Esophagus muscularis mucosa (tissue), 4 donors: Measurements from ENCODE around the gene ICAM1. TPM values are rescaled to one million over a fixed set of nuclear protein-coding genes. Genes with fewer than 3 reads are reported as not detected.

ENCODE experiments used
- DNase-seq: peaks from one replicate; pipeline ENCODE4 v3.0.0-alpha.2; 2017; ENCODE audit errors: extremely low spot score
- H3K27ac ChIP-seq, 4 donors: fragments of 200-600 bp; sonication (generic); replicated peaks in 1 of 4; 1 replicate in 3 of 4; 2 replicates in 1 of 4; pipeline ENCODE4 v1.5.1; 2016 to 2019; ENCODE audit warnings: mild to moderate bottlenecking in 1 of 4
- H3K27me3 ChIP-seq, 4 donors: fragments of 200-600 bp; sonication (generic); one replicate each; pipeline versions ENCODE4 v1.5.1 to v1.6.0; 2016 to 2019
- H3K36me3 ChIP-seq, 4 donors: fragments of 200-600 bp; sonication (generic); one replicate each; pipeline ENCODE4 v1.5.1; 2016 to 2019
- H3K4me1 ChIP-seq, 4 donors: fragments of 200-600 bp; sonication (generic); one replicate each; pipeline ENCODE4 v1.5.1; 2016 to 2019
- H3K4me3 ChIP-seq, 4 donors: fragments of 200-600 bp; sonication (generic); 1 replicate in 2 of 4; 2 replicates in 2 of 4; pipeline ENCODE4 v1.5.1; 2016 to 2019; ENCODE audit warnings: mild to moderate bottlenecking in 4 of 4, moderate library complexity in 1 of 4
- H3K9me3 ChIP-seq, 4 donors: fragments of 200-600 bp; sonication (generic); 1 replicate in 3 of 4; 2 replicates in 1 of 4; pipeline ENCODE4 v1.5.1; 2016 to 2019
- EP300 ChIP-seq: sonication (generic); formaldehyde crosslinking; IDR thresholded peaks from one replicate; pipeline ENCODE4 v1.6.1; 2017; ENCODE audit warnings: antibody characterized with exemption
- POLR2A ChIP-seq: fragments of 450-650 bp; IDR thresholded peaks from one replicate; pipeline ENCODE4 v1.6.1; 2017; ENCODE audit warnings: antibody characterized with exemption, moderate library complexity, mild to moderate bottlenecking, low read depth
- POLR2AphosphoS5 ChIP-seq, 2 donors: sonication (generic); formaldehyde crosslinking; IDR thresholded peaks; one replicate each; pipeline ENCODE4 v1.6.1; 2017; ENCODE audit warnings: antibody characterized with exemption in 2 of 2
- WGBS: methylation state at CpG from one replicate; pipeline ENCODE4 v1.1.5; 2018; 5-methylcytosine and 5-hydroxymethylcytosine counted together
- intact Hi-C: fragments of 100-400 bp; cut with DNase I; formaldehyde crosslinking; loops from one replicate; pipeline ENCODE4 v1.15.1; 2023
- total RNA-seq, 4 donors: library from RNA; depleted of rRNA; stranded (reverse); fragments of >200 nt; gene quantifications; one replicate each; pipeline versions ENCODE4 v1.1.0 to v1.2.1, GENCODE V29; 2016
- TF ChIP-seq, protein P1 (sequence below), 3 experiments: fragments of 200-600 bp in 2 of 3; fragments of 450-650 bp in 1 of 3; sonication (generic) in 2 of 3; IDR thresholded peaks; one replicate each; pipeline ENCODE4 v1.5.1; 2017 to 2019; ENCODE audit warnings: antibody characterized with exemption in 3 of 3, mild to moderate bottlenecking in 2 of 3, moderate library complexity in 1 of 3

Gene ICAM1
- total RNA-seq, 4 donors from 2014 or later = 15.8 to 63.5 (median 18.4) TPM

DNA sequence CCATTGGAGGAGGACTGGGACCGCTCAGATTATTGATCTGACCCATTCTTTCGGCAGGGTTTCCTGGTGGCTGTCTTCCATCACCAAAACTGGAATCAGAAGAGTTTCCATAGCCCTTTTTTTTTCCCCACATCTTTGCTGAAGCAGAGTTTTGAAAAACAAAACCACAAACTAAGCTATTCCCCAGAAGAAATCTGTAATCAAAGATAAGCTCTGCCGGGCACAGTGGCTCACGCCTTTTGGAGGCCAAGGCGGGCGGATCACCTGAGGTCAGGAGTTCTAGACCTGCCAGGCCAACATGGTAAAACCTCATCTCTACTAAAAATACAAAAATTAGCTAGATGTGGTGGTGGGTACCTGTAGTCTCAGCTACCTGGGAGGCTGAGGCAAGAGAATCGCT, 4.2 kb upstream of the ICAM1 start:
- 89% methylated on average over 7 of the region's 7 CpGs for WGBS
- DNase-seq = no peak
- peak overlapping the region in 2 of 4 donors; percentile 20 to 75 for H3K27ac ChIP-seq
- H3K27me3 ChIP-seq = peaks cover 0 to 30% (median 15%) of the 10 kb centered on the region in 4 donors
- TF ChIP-seq, protein P1, sequence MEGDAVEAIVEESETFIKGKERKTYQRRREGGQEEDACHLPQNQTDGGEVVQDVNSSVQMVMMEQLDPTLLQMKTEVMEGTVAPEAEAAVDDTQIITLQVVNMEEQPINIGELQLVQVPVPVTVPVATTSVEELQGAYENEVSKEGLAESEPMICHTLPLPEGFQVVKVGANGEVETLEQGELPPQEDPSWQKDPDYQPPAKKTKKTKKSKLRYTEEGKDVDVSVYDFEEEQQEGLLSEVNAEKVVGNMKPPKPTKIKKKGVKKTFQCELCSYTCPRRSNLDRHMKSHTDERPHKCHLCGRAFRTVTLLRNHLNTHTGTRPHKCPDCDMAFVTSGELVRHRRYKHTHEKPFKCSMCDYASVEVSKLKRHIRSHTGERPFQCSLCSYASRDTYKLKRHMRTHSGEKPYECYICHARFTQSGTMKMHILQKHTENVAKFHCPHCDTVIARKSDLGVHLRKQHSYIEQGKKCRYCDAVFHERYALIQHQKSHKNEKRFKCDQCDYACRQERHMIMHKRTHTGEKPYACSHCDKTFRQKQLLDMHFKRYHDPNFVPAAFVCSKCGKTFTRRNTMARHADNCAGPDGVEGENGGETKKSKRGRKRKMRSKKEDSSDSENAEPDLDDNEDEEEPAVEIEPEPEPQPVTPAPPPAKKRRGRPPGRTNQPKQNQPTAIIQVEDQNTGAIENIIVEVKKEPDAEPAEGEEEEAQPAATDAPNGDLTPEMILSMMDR (IDR thresholded peaks at IDR 0.05) = no peak
- TF ChIP-seq POLR2AphosphoS5 (IDR thresholded peaks at IDR 0.05) (no peak), EP300 (no peak), POLR2A (no peak)
- H3K9me3 ChIP-seq = no peaks in the 10 kb centered on the region
- no peak overlapping the region for H3K4me3 ChIP-seq
- intact Hi-C loops = no loop called here
- peaks cover 32 to 47% (median 32%) of the 10 kb centered on the region in 4 donors for H3K4me1 ChIP-seq
- H3K36me3 ChIP-seq = no peaks in the 10 kb centered on the region

- Histone ChIP-seq H3K27ac (peak overlapping the region in 3 of 4 donors; percentile 65 to 88 (median 75)), H3K27me3 (peaks cover 0 to 39% (median 15%) of the 10 kb centered on the region in 4 donors), H3K4me3 (no peak overlapping the region), H3K9me3 (no peaks in the 10 kb centered on the region), H3K36me3 (no peaks in the 10 kb centered on the region), H3K4me1 (peaks cover 32 to 52% (median 37%) of the 10 kb centered on the region in 4 donors)
- WGBS = 64% methylated on average over 6 of the region's 6 CpGs
- TF ChIP-seq POLR2AphosphoS5 (IDR thresholded peaks at IDR 0.05) (peak; percentile 24 to 35), EP300 (no peak)
- no peak for DNase-seq
- intact Hi-C loops = no loop called here
Observed at GRCh38 chr19:10268071-10268470, 2.8 kb upstream of the ICAM1 start.

- H3K27ac ChIP-seq = peak overlapping the region; percentile 68 to 88 (median 79)
Observed at GRCh38 chr19:10269333-10270179, 1.4 kb upstream of the ICAM1 start.

GRCh38 chr19:10270180-10270615, 722 bp upstream of the ICAM1 start:
- H3K9me3 ChIP-seq = no peaks in the 10 kb centered on the region
- H3K4me3 ChIP-seq = peak overlapping the region; percentile 46 to 59 (median 50)
- TF ChIP-seq POLR2A (no peak), POLR2AphosphoS5 (IDR thresholded peaks at IDR 0.05) (no peak), EP300 (no peak)
- TF ChIP-seq, protein P1 (IDR thresholded peaks at IDR 0.05) = no peak
- peaks cover 0 to 39% (median 15%) of the 10 kb centered on the region in 4 donors for H3K27me3 ChIP-seq
- H3K27ac ChIP-seq = peak overlapping the region; percentile 68 to 88 (median 79)
- 3% methylated on average over 27 of the region's 37 CpGs for WGBS
- DNase-seq = no peak
- H3K4me1 ChIP-seq = peaks cover 32 to 57% (median 37%) of the 10 kb centered on the region in 4 donors
- peaks cover 0 to 8% (median 6%) of the 10 kb centered on the region in 4 donors for H3K36me3 ChIP-seq
- intact Hi-C loops = no loop called here

More at GRCh38 chr19:10269333-10270179, 1.4 kb upstream of the ICAM1 start:
- H3K27me3 ChIP-seq = peaks cover 0 to 39% (median 15%) of the 10 kb centered on the region in 4 donors
- H3K4me3 ChIP-seq = peak overlapping the region; percentile 46 to 59 (median 50)
- 4% methylated on average over 37 of the region's 59 CpGs for WGBS
- TF ChIP-seq EP300 (no peak), POLR2AphosphoS5 (IDR thresholded peaks at IDR 0.05) (peak in 1 of 2 donors; percentile 61)
- TF ChIP-seq, protein P1 (IDR thresholded peaks at IDR 0.05) = peak; percentile 93 to 98 (median 93)
- H3K4me1 ChIP-seq = peaks cover 32 to 57% (median 37%) of the 10 kb centered on the region in 4 donors
- no peaks in the 10 kb centered on the region for H3K9me3 ChIP-seq
- peaks cover 0 to 2% (median under 1%) of the 10 kb centered on the region in 4 donors for H3K36me3 ChIP-seq
- intact Hi-C loops = loop anchor here (1.0 kb wide), 1 partner anchor 121 kb away; no protein-coding TSS in a partner anchor
- peak; percentile 94 for DNase-seq

DNA sequence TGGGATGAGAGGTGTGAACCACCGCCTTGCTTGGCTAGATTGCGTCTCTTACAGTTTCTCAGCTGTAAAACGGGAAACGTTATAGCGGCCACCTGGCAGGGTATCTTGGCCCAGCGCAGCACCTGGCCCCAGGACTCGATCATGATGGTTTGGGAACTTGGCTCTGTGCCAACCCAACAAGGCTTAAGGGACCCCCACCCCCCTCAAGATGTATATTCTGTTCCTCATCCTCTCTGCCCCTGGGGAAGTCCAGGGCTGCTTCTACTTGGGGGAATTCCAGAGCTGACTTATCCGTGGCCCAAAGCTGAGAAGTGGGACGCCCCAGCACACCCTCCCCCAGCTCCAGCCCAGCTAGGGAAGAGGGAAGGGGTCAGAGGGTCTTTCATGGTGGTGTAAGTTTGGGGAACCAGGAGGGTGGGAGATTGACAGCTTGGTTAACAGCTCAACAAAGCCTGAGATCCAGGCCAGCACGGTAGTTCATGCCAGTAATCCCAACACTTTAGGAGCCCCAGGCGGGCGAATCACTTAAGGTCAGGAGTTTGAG, 695 bp downstream of the ICAM1 start:
- peak overlapping the region; percentile 46 to 59 (median 50) for H3K4me3 ChIP-seq
- TF ChIP-seq POLR2AphosphoS5 (IDR thresholded peaks at IDR 0.05) = no peak
- TF ChIP-seq POLR2A = no peak
- TF ChIP-seq, protein P1 (IDR thresholded peaks at IDR 0.05) = no peak
- no peak for TF ChIP-seq EP300
- intact Hi-C loops = no loop called here
- H3K4me1 ChIP-seq = peaks cover 32 to 56% (median 37%) of the 10 kb centered on the region in 4 donors
- H3K27ac ChIP-seq = peak overlapping the region; percentile 68 to 88 (median 79)
- no peak for DNase-seq
- no peaks in the 10 kb centered on the region for H3K9me3 ChIP-seq
- peaks cover 0 to 39% (median 15%) of the 10 kb centered on the region in 4 donors for H3K27me3 ChIP-seq
- peaks cover 0 to 16% (median 6%) of the 10 kb centered on the region in 4 donors for H3K36me3 ChIP-seq
- WGBS = 35% methylated on average over 5 of the region's 12 CpGs
